Medulla oblongata (tissue), 1 donor: ENCODE results near the gene L3MBTL4.
"Not testable (repeated sequence)": the region's sequence is repeated elsewhere in the genome, so short reads cannot be mapped to it uniquely, and the experiment has no call there.

Experiments
- DNase-seq: peaks from one replicate; pipeline ENCODE4 v3.0.0-alpha.2; 2015; ENCODE audit errors: extremely low spot score

The L3MBTL4 gene

GRCh38 chr18:6414723-6415417 is at the start of gene L3MBTL4:
Gene L3MBTL4 (minus strand): TSS chr18:6414911. CDS start chr18:6311625, 103,286 bp downstream.
- peak; percentile 19 for DNase-seq

GRCh38 chr18:6452194-6452593 is 37.5 kb upstream of the L3MBTL4 start:
- DNase-seq, result no peak

- DNase-seq, result no peak
These were observed 34.5 kb upstream of the L3MBTL4 start for GRCh38 chr18:6449213-6449612.

- DNase-seq, result no peak
These were observed 29.9 kb upstream of the L3MBTL4 start for GRCh38 chr18:6444466-6445228.

GRCh38 chr18:6441200-6441599 is 26.5 kb upstream of the L3MBTL4 start:
- DNase-seq, result no peak

GRCh38 chr18:6437937-6438818 is 23.5 kb upstream of the L3MBTL4 start:
- no peak for DNase-seq

- DNase-seq, result no peak
These were observed 21.0 kb upstream of the L3MBTL4 start for GRCh38 chr18:6435731-6436130.

- DNase-seq, result no peak
These were observed 20.4 kb upstream of the L3MBTL4 start for GRCh38 chr18:6434987-6435709.

GRCh38 chr18:6434481-6434880 is 19.8 kb upstream of the L3MBTL4 start:
- DNase-seq, result no peak

GRCh38 chr18:6431659-6432318 is 17.1 kb upstream of the L3MBTL4 start:
- no peak for DNase-seq

- DNase-seq, result no peak
These were observed 14.2 kb upstream of the L3MBTL4 start for GRCh38 chr18:6428851-6429395.

- no peak for DNase-seq
These were observed 12.6 kb upstream of the L3MBTL4 start for GRCh38 chr18:6427286-6427685.

- DNase-seq, result peak; percentile 13
These were observed 8.6 kb upstream of the L3MBTL4 start for GRCh38 chr18:6423289-6423688.

GRCh38 chr18:6414118-6414722 is 491 bp downstream of the L3MBTL4 start:
- DNase-seq, result peak; percentile 52

GRCh38 chr18:6413579-6414117 is 1.1 kb downstream of the L3MBTL4 start:
- DNase-seq, result peak; percentile 40

GRCh38 chr18:6412933-6413472 is 1.7 kb downstream of the L3MBTL4 start:
- DNase-seq, result no peak

- DNase-seq, result peak; percentile 12
These were observed 3.3 kb downstream of the L3MBTL4 start for GRCh38 chr18:6411382-6411781.

GRCh38 chr18:6409933-6410332 is 4.8 kb downstream of the L3MBTL4 start:
- no peak for DNase-seq

- not testable (repeated sequence) for DNase-seq
These were observed 6.2 kb downstream of the L3MBTL4 start for GRCh38 chr18:6408543-6408942.
